LNCAP (cell line): ENCODE measurements around the gene COMMD10.

Source experiments
- CTCF ChIP-seq: fragments of 450-650 bp; IDR thresholded peaks from 2 replicates; pipeline ENCODE4 v1.5.1; 2017; ENCODE audit warnings: mild to moderate bottlenecking

Gene COMMD10

GRCh38 chr5:116075191-116075831 lies 9.5 kb upstream of the COMMD10 start:
- no peak for TF ChIP-seq CTCF

GRCh38 chr5:116076496-116076895 lies 8.3 kb upstream of the COMMD10 start:
- TF ChIP-seq CTCF, result no peak

- TF ChIP-seq CTCF, result no peak
Observed at GRCh38 chr5:116078199-116078598, 6.6 kb upstream of the COMMD10 start.

- TF ChIP-seq CTCF, result no peak
Observed at GRCh38 chr5:116084287-116084691, 536 bp upstream of the COMMD10 start.

- TF ChIP-seq CTCF, result no peak
Observed at GRCh38 chr5:116088062-116088461, 3.2 kb downstream of the COMMD10 start.

- TF ChIP-seq CTCF, result no peak
Observed at GRCh38 chr5:116090302-116090701, 5.5 kb downstream of the COMMD10 start.

- TF ChIP-seq CTCF, result no peak
Observed at GRCh38 chr5:116091416-116091815, 6.6 kb downstream of the COMMD10 start.

GRCh38 chr5:116097301-116097700 lies 12.5 kb downstream of the COMMD10 start:
- TF ChIP-seq CTCF, result no peak
